NCI-H774 (cell line): Measurements from ENCODE around the gene ARIH2.
A peak's percentile ranks its signal among the peaks of the same experiment; 100 is the strongest.
"Not testable (repeated sequence)": the region's sequence is repeated elsewhere in the genome, so short reads cannot be mapped to it uniquely, and the experiment has no call there.

ENCODE experiments used
- DNase-seq: peaks from one replicate; lab custom pipeline; 2025; lab: John Stamatoyannopoulos, UW

ARIH2 gene

DNA sequence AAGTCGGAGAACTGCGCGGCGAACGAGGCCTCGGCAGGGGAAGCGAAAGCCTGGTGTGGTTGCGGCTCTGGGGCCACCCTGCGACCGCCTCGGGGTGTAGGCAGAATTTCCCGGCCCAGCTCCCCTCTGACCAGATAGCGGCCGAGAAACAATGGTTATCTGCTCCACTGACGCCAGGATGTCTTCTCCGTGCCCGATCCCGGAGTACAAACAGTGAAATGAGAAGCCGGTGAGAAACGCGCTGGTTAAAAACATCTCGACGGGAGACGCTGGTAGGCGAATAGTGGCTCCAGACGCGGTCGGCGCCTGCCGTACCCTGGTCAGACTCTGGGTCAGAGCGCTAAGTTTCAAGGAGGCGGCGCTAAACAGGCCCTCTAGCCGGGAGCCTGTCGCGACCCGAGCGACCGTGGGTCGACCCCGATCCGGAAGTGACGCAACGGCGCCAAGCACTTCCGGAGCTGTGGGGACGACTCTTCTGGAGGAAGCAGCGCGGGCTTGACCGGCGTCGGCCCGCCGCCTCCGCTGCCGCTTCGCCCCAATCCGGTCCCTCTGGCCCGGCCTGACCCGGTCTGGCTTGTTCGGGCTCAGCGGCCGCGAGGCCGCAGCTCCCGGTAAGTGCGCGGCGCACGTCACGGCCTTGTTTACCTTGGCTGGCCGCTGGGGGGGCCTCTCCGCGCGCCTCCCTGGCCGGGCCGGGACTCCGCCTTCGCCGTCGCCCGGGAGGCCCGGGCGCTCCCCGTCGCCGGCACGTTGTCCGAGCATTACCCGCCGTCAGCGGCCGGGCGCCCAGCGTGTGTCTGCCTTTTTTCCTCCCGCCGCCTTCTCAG is at the start of gene ARIH2:
ARIH2 (plus strand) TSS at position 455 of the 827 bp plus-strand sequence. CDS start 8,717 bp downstream, outside the sequence.
- DNase-seq, result peak; percentile 66

DNA sequence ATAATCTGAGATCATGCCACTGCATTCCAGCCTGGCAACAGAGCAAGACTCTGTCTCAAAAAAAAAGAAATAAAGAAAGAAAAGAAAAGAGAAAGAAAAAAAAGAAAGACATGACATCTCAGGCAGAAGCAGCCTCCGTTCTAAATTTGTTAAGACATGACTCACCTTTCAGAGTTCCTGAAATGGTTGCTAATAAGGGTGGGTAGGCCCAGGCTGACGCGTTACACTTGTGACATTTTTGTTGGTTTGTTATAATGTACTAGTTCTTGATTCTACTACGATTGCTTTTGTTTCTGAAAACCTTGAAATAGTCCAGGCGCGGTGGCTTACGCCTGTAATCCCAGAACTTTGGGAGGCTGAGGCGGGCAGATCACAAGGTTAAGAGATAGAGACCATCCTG is 41.0 kb upstream of the ARIH2 start:
- DNase-seq, result no peak

DNA sequence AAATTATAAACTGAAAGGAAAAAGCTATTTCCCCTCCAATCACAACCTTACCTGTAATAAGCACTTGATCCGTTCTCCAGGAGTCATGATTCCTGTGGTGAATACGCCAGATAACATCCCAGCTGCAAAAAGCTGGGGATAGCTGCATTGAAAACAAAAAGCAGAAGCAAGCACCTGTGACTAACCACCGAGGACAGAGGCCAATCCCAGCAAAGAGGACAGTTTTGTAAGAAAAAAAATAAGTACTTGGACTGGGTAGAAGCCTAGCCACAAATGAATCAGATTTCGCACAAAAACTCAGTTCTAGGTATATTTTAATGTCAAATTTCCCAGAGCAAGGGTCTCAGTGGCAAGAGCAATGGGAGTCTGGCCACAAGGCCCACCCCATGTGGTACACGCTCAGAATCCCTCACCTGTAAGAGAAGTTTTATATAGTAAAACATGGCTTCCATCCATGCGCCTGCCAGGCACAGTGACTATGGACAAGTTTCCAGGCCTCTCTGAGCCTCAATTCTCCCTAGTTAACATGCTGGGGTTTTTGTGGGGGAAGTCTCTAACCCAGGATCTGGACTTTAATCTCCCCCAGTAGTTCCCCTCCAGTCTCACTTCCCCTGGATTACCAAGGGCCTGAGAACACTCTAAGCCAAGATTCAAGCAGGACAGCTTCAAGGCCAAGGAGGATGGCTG is 39.2 kb upstream of the ARIH2 start:
- DNase-seq, result no peak

DNA sequence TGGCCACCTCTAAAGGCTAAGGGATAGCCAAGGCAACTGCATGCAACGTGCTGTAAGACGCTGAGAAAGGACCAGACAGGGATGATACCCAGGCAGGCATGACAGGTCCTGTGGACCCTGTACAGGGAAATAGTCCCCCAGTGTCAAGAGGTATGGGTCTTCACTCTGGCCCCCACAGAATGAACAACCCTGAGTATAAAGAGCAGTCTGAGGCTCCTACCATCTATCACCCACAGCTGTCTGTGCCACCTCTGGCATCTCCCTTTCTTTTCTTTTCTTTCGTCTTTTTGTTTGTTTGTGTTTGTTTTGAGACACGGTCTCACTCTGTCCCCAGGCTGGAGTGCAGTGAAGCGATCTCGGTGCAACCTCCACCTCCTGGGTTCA is 38.7 kb upstream of the ARIH2 start:
- no peak for DNase-seq

DNA sequence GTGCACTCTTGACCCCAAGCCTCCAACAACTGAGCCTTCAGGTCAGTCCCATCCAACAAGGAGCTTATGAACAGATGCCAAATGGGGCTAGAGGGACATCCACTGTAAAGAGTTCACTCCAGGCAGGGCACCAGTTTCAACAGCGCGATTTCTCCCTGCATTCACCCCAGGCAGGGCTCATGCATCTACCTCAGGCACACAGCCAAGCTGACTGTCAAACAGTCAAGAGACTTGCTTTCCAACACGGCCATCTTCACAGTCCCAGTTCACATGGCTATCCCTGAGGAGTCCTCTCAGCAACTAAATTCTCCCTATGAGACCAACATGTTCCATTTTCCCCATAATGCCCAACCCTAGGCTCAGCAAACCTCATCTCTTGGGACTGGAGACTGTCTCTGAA is 37.6 kb upstream of the ARIH2 start:
- no peak for DNase-seq

DNA sequence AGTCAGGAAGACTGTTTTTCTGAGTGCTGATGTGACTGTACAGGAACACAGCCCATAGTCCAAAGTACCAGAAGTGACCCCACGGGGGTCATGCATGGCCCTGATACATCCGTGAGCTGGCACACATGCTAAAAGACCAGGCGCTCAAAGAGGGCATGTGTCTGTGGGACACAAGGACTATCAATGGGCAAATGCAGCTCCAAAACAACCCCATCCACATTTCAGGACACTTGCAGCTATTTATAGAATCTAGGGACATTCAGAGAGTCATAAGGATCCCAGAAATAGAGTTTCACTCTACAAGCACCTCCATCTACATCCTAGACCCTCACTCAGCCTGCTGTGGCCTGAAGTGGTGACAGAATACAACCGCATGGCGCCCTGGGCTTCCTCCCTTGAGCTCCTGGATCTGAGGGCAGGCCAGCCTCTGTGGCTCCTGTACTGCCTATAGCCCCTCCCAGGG is 37.0 kb upstream of the ARIH2 start:
- no peak for DNase-seq

DNA sequence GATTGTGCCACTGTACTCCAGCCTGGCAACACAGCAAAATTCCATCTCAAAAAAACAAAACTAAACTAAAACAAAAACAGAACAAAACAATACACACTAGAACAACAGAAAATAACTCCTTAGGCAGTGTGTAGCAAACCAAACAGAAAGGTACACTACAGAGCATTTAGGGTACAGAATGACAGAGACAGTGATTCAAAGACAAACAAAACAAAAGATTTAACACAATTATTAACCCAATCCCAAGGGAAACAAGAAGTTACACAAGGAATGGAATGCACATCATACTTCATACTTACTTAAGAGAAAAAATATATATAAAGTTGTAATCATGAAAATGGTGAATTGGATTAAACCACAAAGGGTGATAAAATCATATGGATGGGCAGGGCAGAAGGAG is 32.9 kb upstream of the ARIH2 start:
- no peak for DNase-seq

DNA sequence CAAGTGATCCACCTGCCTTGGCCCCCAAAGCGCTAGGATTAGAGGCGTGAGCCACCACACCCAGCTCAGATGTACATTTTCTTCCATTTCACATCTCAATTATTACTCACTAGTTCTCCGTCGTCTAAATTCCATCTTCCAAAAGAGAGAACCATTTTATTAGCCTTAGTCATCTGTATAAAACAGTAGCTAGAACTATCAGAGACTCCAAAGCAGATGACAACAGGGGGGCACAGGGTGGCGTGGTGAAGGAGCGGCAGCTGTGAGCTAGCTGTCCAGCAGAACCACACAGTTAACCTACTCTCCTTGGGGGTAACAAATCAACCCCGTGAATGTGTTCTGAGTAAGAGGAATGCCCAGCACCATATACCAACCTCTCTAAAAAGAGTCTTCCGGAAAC is 27.0 kb upstream of the ARIH2 start:
- no peak for DNase-seq

DNA sequence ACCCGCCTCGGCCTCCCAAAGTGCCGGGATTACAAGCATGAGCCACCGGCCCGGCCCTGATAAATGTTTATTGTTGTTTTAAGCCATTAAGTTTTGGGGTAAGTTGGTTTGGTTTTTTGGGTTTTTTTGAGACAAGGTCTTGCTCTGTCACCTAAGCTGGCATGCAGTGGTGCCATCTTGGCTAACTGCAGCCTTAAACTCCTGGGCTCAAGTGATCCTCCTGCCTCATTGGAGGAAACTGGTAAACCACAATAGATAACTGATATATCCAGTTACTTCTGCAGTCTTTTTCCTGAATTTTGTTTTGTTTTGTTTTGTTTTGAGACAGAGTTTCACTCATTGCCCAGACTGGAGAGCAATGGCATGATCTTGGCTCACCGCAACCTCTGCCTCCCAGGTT is 24.1 kb upstream of the ARIH2 start:
- DNase-seq, result no peak

DNA sequence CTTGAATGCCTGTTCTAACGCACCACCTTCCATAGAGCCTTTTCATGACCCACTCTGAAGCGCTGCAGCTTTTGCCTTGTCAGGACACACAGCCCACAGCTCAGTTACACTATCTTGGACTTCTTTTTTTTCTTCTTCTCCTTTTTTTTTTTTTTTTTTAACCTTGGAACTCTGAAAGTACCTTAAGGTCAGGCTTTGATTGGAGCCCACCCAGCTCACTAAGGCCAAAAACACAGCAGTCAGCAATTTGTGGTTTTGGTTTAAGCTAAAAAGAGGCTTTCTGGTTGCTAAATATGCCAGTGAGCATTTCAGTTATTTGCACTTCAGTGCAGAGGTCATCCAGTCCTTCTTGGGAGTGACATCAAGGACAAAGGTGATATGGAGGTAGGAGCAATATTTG is 21.7 kb upstream of the ARIH2 start:
- DNase-seq, result no peak

DNA sequence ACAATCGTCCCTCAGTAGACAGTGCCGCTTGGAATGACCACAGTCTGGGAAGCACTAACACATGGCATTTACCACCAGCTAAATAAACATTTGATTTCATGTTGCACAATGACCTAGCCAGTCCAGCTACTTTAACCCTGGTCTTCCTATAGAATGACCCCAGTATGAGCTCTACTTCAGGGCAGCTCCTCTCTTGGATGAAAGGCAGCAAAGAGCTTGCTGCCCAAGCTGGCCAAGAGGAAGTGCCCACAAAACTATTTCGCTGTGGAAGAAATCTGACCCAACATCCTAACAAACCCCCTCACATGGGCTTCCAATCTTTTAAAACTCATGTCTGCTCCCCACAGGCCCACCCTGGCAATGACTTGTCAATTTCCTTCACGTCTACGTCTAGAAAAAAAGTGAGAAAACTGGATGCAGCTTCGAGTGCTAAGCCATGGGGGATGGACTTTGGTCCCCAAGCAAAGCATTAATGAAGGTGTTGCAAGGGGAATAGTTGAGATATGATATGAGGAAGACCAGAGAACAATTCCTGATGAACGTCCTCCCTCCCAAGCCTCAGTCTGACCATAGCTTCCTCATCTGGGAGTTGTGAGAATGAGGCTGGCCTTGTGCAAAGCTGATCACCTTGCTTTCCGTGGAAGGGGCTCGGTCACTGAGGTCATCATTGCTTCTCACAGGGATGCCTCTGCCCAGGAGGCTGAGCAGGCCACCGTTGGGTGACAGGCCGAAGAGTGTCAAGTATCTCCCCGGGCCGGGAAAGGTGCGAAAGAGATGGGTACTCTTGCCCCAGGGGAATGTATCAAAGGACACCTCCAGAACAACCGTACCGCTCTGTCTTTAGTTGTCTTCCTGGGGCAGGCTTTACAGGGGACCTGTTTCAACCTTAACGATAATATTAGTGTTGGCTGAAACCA is 20.9 kb upstream of the ARIH2 start:
- no peak for DNase-seq

DNA sequence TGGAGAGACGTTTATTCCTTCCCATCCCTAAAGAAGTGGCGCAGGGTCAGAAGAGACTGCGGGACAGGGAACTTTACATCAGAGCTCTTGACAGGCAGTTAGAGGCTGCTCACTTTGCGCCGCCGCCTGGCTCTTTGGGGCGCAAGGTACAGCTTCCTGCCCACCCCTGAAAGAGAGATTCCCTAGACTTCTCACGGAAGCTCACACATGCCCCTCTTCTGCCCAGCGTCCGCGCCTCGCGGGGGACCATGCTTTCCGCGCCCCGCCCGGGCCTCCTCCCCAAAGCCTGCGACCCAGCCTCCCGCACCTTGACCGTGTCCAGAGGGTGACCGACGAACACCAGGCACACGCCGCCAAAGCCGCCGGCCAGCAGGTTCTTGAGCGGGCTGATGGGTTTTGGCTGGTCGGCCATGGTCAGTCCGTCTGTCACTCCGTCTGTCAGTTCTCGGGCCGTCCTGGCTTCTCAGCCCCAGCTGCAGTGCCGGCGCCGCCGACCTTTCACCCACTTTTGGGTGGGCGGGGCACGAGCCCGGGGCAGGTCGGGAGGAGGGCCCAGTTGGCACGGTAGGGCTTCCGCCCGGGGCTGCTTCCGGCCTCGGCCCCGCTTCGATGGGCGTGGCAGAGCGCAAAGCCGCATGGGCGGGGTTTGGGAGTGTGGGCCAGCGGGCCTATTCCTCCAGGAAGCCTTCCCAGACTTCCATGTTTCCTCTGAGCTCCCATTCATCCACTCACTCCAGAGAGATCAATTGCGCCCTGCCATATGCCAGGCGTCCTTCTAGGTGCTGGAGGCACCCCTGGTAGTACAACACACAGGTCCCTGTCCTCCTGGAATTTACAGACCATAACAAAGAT is 20.0 kb upstream of the ARIH2 start, which contains the start of gene SLC25A20:
SLC25A20 (minus strand) TSS at position 500 of the 852 bp plus-strand sequence; CDS start at position 412, 88 bp downstream.
- DNase-seq, result peak; percentile 70

DNA sequence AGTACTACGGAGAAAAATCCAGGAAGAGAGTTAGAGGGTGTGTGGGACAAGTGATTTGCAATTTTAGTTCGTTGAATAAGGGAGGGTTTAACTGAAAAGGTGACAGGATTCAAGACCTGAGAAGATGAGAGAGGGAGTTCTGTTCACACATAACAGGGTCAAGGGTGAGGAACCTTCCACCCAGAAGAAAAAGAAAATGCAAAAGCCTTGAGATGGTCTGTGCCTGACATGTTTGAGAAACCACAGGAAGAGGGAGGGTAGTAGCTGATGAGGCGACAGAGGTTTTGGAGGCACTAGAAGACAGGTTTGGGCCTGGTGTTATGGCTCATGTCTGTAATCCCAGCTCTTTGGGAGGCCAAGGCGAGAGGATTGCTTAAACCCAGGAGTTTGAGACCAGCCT is 19.4 kb upstream of the ARIH2 start:
- no peak for DNase-seq

DNA sequence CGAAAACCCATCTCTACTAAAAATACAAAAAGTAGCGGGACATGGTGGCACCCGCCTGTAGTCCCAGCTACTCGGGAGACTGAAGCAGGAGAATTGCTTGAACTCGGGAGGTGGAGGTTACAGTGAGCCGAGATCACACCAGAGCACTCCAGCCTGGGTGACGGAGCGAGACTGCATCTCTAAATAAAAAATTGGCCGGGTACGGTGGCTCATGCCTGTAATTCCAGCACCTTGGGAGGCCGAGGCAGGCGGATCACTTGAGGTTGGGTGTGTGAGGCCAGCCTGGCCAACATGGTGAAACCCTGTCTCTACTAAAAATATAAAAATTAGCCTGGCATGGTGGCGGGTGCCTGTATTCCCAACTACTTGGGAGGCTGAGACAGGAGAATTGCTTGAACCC is 11.6 kb upstream of the ARIH2 start:
- not testable (repeated sequence) for DNase-seq

DNA sequence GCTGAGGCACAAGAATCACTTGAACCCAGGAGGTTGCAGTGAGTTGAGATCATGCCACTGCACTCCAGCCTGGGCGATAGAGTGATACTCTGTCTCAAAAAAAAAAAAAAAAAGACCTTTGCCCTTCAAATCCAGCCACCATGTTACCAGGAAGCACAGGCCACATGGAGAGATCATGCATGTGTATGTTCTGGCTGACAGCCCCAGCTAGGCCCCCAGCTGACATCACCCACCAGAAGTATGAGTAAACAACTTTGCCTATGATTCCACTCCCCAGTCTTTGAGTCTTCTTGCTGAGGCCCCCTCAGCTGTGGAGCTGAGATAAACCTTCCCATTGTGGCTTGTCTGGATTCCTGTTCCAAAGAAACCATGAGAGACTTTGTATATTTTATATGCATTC is 3.3 kb upstream of the ARIH2 start:
- DNase-seq, result no peak

DNA sequence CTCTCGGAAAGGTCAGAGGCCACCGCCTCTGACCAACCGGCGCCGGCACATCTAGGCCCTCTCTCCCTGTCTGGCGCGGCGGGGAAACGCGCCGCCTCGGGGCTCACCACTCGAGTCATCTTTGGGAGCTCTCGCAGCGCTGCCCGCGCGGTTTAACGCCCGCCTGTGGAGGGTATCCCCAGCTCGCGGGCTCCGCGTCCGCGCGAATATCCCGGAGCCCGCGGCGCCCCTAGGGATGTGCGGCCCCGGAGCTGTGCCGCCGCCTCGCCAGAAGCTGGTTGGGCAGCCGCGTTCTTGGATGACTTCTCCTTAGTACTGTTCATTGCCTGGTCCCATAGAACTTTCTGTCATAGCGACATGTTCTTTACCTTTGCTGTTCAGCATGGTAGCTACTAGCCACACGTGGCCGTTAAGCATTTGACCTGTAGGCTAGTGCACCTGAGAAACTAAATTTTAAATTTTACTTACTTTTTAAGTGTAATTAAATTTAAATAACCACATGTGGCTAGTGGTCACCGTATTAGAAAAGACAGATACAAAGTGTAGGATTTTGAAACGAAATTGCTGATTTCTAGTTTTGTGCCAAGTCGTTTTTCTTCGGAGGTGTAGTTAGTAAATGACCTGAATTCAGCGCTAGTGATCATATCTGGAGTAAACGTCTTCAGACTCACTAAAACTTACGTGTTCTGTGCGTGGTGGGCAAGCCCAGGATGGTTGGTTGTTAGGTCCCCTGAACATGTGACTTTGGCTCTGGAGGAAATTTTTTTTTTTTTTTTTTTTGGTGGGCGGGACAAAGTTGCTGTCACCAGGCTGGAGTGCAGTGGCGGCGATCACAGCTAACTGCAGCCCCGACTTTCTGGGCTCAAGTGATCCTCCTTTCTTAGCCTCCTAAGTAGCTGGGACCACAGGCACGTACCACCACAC is 835 bp downstream of the ARIH2 start:
- no peak for DNase-seq

DNA sequence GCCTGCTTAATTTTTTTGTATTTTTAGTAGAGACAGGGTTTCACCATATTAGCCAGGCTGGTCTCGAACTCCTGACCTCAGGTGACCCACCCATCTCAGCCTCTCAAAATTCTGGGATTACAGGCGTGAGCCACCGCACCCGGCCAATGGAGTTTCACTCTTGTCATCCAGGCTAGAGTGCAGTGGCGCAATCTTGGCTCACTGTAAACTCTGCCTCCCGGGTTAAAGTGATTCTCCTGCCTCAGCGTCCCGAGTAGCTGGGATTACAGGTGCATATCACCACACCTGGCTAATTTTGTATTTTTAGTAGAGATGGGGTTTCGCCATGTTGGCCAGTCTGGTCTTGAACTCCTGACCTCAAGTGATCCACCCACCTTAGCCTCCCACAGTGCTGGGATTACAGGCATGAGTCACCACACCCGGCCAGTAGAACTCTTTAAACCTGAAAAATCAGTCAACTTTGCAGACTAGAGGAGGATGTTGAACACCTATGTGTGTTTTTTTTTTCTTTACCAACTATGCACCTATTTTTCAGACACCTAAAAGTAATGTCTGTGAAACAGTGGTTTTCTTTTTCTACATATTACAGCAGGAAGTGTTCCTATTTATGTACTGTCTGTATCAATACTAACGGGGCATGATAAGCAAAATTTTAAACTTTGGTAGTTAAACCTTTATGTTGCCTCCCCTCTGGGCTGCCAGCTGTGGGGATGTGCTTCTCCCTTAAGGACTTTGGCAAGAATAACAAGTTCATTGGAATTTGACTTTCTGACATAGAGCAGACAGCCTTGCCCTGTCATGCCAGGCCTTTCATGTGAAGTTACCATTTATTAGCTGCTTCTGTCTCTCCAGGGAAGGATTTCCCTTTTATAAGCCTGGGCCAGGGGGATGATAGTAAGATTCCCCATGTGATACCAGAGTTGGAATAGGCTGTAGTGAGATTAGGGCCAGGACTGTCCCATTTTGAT is 8.1 kb downstream of the ARIH2 start:
- no peak for DNase-seq

DNA sequence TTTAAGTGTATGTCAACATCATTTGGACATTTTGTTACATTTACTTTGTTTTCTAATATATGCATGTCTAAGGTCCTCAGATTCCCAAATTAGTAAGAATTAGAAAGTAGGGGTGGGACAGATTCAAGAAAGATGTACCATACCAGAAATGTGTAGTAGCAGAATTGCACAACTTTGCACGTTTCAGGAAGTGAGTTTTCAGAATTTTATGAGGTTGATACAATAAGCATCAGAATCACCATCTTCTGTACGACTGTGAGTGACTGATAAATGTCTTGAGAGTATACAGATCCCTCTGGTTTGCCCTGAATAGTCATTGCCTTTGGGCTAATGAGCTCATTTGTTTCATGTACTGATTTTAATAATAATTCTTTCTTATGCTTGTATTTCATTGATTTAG is 9.3 kb downstream of the ARIH2 start:
- no peak for DNase-seq

DNA sequence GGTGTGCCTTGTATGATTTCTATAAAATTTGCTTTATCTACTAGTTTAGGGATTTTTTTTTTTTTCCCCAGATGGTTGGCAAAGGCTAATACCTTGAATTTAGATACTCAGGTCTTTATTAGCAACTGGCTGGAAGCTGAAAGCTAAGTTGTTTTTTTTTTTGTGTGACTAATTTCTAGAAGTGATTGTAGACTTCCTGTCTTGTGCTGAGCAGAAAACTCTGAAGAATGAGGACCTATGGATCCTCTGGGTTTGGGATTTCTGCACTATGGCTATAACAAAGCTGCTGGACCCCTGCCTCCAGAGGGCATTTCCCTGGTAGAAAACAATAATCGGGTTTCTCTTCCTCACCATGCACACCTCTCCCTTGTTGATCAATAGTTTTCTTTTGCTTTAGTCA is 10.0 kb downstream of the ARIH2 start:
- no peak for DNase-seq
